M059J (cell line): ENCODE measurements around the gene SRGAP3. TPM values are rescaled to one million over a fixed set of nuclear protein-coding genes. Genes with fewer than 3 reads are reported as not detected.

Source experiments
- DNase-seq: peaks from one replicate; pipeline ENCODE4 v3.0.0-alpha.2; 2012; ENCODE audit warnings: low read depth
- total RNA-seq: library from RNA; depleted of rRNA; stranded (reverse); fragments of >200 nt; shearing (Covaris generic); gene quantifications from 2 replicates; pipeline ENCODE4 v1.2.3, GENCODE V29; 2014

The SRGAP3 gene
- total RNA-seq, 1 experiment from 2014 or later, result 2.6 TPM

DNA sequence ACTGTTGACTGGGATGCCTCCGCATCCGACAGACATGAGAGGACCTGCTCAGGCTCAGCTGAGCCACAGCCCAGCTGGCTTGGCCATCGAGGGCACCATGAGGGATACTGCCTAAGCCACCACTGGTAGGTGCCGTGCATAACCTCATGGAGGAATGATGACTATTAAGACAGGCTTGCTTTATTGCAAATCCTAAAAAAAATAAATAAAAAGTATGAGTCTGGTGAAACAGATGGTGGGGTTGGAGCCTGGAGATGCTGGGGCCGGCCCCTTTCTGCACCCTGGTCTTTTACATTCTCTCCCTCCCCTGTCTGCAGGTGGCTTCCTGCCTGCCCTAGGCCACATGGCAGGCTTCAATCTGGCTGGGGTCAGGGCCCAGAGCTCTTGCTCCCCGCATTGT lies 262.2 kb downstream of the SRGAP3 start:
- no peak for DNase-seq

DNA sequence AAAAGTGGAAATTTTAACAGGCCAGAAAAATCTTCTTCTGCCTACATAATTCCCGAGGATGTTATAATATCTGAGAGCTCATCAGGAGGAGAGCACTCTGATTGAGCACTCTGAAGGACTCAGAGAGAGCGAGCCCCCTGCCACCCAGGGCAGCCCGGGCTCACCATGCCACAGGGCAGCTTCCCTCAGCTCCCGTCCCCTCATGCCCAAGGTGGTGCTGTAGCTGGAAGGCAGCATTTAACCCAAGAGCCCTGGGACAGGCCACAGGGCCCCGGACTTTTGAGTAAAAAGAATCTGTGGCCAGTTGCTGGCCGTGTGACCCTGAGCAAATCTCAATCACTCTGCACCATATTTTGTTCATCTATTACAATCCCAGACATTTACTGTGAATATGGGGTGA lies 262.7 kb downstream of the SRGAP3 start:
- no peak for DNase-seq

DNA sequence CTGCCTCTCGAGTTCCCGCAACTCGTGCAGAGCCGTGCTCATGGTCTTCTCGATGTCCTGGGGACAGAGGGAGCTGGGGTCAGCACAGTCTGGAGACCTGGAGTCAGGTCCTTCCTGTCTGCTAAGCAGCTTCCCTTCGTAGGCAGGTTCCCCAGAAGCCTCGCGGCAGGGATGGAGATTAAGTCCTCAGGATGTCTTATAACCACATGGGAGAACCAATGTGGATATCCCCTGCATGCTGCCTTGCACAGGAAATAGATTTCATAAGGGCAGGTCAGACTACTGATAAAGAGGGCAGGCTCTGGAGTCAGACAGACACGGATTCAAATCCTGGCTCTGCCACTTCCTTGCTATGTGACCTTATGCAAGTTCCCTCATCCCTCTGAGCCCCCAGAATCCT lies 263.6 kb downstream of the SRGAP3 start:
- no peak for DNase-seq

DNA sequence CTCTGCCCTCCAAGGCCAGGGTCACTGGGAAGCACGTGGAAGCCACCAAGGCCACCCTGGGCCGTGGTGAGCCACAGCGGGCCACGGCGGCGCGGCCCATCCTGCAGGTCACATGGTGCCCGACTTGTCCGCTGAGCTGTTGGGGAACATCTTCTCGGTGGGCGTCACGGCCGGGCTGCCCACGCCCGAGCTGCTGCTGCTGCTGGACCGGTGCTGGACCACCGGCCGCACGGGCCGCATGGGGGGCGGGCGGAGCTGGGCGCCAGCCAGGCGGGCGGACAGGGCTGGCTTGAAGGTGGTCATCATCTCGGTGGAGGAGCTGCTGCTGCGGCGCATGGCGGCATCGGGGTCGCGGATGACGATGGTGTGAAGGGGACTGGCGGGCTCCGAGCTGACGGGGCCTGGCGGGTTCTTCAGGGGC lies 264.0 kb downstream of the SRGAP3 start:
- DNase-seq, result no peak

DNA sequence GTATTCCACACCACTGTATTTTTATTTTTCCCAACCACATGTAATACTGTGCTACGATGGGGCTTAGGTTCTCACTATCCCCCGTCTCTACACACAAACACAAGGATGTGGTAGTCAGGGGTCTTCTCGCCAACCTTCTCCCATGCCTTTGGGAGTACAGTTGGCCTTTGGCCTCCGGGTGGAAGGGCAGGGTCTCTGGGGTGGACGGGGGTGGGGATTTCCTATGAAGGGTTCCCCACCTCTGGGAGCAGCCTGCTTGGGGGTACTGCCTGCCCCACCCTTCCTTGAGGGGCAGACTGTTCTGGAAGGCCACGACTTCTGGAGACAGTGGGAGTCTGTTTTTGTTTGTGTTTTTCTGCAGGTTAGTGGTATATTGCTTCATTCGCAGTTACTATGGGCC lies 264.9 kb downstream of the SRGAP3 start:
- DNase-seq, result no peak

DNA sequence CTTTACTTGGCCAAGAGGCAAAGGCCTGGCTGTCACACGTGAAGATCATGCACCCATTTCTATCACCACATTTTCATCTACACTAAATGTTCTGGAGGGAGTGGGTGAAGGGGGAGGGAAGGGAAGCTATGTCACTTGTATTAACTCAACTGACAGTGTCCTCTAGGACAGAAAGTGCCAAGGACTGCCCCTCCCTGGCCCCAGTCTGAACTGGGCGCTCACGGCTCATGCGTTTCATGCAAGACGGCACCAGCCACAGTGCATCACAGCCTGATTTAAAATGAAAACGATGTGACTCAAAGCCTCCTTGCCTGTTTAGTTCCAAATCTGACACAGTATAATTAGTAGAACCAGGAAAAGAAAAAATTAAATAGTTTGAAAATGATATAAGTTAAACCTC lies 265.4 kb downstream of the SRGAP3 start:
- no peak for DNase-seq

DNA sequence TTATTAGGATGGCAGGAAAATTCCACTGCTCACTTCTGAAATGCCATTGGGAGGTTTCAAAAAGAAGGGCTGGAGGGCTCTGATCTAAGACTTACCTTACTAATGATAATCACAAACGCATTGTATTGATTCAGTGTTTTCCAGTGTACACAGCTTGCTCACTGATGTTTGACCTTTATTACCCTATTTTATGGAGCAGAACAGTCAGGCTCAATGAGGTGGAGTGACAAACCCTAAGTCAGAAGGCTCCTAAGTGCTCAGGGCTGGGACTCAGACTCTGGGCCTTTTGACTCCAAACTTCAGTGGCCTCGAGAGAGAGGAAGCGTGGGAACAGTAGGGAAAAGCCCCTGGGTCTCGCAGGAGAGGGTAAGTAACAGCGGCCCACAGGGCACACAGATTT lies 265.9 kb downstream of the SRGAP3 start:
- no peak for DNase-seq

DNA sequence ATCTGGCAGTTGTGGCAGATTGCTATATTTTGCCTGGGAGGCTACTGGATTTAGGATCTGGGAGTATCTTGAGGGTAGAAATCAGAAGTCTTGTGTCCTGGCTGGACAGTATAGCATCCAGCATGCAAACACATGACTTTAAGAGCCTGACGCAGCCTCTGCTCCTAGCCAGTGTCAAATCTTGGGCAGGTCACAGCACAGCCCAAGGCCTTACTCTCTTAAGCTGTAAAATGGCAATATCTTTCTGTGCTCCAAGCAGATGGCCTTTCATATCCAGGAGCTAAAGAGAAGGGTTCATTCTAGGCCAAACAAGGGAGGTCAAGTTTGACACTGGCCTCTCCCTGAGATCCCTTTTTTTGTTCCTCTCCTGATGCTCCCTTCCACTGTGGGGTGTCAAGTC lies 266.4 kb downstream of the SRGAP3 start:
- DNase-seq, result no peak

DNA sequence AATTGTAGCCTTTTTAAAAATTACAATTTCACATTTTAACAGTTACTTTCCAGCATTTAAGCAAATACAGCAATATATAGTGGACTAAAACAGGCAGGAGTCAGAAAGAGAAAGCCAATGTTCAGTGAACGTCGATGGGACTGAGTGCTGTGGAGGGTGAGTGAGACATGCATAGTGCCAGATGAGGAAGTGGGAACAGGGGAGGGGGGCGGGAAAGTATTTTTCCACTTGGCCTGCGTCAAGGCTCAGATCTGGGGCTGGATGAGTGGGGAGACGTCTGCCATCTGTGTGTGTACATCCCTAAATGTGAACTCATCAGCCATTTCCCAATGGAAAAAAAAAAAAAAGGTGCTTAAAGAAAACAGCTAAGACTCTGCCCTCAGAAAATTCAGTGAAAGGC lies 266.9 kb downstream of the SRGAP3 start:
- DNase-seq, result no peak

DNA sequence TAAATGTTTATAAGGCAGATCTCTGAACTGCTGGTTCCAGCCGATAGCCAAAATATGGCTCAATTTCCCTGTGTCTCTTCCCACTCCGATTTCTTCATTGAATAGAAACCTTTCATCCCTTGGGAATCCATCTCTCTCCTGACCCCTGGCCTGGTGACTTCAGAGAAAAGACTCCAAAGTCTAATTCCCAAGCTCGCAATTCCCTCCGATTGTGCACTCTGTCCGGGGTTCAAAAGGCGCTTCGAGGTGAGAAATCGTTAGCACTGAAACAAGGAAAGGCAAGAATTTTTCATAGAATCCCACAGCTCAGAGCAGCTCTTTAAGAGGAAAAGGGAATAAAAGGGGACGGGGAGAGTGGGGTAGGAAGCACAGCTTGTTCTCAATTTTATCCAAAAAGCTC lies 267.7 kb downstream of the SRGAP3 start:
- DNase-seq, result no peak

DNA sequence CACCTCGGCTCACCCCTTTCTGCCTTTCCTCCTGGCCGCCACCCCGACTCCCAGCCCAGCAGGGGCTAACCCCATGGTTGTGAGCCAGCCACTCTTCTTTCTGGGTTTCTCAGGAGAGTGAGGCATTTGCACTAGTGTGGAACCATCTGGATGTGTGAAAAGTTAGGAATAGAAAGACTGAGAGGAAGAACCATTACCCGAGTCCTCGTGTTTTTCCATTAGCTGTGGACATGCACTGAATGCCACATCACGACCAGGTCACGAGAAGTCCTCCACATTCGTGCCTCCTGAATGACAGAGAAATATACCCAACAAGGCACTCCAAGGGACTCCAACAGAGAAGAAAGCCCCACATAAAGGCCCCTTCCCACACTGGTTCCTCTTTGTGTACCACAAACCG lies 268.1 kb downstream of the SRGAP3 start:
- DNase-seq, result no peak

DNA sequence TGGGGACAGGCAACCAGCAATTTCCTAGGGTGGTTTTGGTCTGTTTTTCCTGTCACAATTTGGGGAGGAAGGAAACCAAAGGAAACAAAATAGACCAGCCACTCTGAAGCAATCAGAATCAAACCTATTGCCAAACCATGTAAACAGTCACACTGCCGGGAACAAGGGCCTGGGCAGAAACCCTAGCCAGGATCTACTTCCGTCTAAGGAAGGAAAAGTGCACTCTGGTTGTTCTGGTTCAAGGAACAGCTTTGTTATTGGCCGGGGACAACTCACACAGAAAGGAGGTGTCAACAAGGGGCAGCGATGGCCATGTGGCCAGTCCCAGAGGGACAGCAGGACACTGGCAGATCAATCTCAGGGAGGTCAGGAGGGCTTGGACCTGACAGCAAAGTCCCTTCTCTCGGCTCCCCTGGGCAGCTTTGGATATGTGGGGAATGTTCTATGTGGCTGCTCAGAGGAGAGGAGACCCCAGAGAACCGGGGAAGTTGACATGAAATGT lies 268.6 kb downstream of the SRGAP3 start:
- DNase-seq, result no peak

DNA sequence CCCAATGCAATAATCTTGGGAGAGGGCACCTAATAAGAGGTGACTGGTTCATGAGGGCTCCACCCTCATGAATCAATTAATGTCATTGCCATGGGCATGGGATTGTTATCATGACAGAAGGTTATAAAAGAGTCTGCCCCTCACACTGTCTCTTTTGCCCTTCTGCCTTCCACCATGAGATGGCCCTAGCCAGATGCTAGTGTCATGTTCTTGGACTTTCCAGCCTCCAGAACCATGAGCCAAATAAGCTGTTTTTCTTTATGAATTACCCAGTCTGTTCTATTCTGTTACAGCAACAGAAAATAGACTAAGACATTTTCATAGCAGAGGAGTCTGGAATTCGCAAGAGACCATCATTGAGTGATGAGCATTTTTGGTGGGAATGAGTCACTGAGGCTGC lies 270.2 kb downstream of the SRGAP3 start:
- no peak for DNase-seq

DNA sequence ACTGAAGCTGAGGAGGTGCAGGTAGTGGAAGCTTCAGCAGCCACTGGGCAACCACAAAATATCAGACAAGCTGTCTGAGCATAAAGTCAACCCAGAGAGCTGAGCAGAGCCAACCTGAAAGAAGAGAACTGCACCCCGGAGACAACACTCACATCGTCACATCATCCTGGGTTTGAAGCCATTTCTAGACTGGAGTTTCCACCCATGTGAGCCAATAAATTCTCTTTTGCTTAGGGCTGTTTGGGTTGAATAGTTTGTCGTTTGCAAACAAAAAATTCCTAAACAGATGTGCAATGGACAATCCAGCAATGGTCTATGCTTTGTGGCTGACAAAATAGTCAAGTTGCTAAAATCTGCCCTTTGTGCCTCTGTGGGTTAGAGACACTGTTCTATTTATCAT lies 270.9 kb downstream of the SRGAP3 start:
- DNase-seq, result no peak

DNA sequence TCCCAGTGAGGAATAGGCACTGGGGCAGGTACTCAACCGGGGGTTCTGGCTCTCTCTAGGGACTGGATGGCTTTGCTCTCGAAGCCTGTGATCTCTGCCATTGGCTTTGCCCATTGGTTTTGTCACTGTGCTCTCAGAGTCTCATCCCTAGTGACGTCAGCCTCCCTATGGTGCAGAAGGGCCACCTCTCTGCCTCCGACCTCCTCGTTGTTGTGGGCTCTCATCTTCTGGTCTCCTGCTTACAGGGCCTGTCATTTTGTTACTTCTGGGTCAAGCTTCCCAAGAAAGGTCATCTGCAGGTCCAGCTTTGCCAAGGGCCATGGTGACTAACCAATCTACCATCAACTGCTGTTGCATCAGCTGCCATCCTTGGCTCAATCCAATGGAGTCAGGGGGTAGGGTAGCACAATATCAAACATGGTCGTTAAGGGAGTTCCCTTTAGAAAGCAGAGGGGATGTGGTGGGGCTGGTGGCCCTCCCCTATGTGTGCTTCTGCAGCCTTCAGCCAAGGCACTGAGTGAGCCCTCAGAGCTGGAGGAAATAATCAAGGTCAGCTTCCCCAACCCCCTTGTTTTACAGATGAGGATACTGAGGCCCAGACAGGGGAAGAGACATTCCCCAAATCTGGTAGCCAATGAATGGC lies 272.8 kb downstream of the SRGAP3 start:
- DNase-seq, result no peak

DNA sequence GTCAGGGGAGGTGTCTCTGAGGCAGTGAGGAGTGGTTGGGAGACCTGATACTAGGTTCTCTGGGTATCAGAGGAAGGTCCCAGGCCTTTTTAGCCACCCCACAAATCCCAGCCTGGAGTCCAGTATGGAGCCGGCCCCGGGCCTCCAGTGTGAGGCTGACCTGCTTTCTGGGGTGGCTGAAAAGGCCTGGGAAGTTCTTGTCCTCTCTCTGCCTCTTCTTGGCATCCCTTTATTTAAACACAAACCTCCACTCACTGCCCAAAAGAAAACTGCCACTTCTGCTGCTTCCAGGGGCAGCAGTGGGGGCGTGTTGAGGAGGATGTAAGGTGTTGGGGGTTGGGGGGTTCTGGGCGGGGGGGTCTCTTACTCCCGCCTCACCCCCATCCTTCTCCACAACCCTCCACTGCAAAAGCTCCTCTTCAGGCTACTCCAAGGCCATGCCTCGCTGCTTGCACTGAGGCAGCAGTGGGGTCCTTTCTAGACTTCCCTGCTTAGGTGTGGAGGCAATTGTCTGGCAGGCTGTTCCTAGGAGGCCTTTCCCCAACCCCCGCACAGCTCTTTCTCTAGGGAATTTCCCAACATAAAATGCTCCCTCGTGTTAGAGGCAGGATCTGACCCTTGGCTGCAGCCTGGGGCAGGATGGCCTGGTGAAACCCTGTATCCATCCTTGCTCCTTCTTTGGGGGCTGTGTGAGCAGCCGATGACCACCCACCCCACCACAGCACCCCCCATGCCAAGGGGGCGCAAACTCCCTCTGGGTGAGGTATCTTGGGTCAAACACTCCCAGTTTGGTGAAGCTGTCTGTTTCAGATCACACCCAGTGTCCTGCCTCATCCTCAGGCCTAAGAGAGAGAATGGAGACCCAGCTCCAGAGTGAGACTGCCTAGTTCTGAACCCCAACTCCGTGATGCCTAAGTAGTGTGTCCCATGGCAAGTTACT lies 274.1 kb downstream of the SRGAP3 start:
- DNase-seq, result no peak

DNA sequence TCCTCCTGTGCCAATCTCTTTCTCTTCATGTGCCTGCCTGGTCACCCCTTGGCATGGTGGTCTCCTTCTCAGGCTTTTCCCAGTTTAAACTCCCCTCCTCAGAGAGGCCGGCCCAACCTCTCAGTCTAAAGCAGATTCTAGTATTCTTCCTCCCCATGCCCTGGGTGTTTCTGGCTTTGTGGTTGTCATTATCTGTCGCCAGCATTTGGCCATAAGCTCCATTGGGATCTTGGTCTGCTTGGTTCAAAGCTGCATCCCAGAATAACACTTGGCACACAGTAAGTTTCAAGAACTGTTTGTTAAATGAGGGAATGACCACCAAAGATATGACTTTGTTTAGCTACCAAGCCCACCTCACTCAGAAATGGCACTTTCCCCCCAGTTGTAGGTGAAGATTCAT lies 275.0 kb downstream of the SRGAP3 start:
- DNase-seq, result no peak

DNA sequence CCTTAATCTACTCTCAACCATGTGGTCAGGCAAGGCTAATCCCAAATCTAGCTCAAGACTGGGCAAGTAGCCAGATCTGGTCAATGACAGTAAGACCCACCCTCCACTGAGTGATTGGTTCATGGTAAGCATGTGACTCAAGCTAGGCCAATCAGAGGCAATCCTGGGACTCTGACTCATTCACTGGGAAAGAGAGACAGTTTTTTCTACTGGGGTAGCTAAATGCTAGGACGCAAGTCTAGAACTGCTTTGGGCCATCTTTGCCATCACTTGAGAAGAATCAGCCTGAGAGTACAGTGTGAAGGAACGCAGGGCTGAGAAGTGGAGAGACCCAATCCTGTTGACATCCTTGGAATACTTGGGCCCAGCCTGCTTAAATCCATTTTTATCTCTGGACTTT lies 276.8 kb downstream of the SRGAP3 start:
- peak; percentile 58 for DNase-seq

DNA sequence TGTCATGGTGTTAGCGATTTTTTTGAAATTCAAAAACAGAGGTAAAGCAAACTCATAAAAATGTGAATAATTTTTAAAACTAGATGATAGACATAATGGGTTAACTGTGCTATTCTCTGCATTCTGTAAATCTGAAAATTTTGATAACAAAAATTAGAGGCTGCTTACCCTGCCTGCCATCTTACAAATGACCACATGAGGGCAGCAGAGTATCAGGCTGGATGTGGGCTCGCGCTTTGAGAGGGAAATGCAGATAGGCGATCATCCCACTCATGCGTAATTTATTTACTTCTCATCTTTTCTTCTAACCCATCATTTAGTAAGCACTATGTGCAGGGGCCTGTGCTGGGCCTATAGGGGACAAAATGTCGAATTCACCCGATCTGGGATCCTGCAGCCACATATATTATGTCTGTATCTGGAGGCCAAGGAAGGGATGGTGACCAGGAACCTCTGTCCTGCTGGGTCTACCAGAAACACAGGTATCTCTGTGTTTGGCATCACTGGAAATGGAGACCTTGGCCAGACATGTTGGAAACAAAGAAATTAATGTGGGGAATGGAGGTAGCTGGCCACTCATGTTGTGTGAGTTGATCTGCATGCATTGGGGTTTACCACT lies 278.4 kb downstream of the SRGAP3 start:
- peak; percentile 53 for DNase-seq

DNA sequence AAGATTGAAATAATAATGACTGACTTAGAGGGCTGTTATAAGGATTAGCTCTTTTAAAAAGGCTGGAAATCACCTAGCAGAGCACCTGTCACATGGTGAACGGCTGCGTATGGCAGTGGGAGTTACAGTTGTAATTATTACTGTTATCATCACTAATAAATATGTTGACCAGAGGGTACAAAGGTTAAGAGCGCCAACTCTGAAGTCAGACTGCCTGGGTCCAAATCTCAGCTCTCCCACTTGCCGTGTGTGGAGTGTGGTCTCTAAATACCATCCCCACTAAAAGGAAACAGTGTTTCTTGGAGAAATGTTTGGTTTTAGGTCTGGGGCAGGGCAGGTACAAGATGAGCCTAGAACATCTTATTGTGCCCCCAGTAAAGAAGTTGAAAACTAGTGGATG lies 280.2 kb downstream of the SRGAP3 start:
- DNase-seq, result no peak

DNA sequence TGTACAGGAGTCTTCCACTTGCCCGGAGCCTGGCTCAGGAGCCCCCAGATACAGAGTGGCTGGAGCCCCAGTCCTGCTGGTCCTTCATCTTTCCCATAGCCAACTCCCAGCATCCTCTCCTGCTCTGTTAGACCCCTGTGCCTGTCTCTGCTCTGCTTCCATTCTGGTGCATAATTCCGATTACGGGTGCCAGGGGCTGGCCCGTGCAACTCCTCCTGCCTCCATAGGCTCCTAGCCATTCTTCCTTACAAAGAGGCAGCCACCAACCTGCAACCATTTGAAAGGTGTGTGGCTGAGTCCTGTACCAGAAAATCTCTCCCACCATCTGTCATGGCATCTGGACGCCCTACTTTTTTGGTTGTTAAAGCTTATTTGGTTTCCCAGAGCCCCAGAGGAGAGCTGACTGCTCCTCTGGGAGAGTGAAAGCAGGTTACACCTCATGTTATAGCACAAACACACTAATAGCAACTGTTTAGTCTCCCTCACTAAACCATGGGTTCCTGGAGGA lies 281.0 kb downstream of the SRGAP3 start:
- no peak for DNase-seq

DNA sequence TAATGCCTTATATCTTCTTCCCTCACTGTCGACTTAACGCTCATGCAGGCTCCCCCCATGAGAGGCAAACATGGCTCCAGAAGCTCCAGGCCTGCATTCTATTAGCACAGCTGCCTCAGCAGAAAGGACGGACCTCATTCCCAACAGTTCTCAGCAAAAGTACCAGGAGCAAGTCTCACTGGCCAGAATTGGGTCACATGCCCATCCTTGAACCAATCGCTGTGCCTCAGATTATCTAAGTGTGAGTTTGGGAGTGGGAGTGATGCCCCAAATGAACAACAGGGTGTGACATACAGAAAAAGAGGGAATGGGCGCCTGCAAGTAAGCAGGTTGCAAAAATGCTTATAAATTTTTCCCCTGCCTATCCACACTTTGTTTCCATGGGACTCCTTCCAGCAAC lies 281.9 kb downstream of the SRGAP3 start:
- no peak for DNase-seq
